Activated T-helper 17 cell treated with anti-CD3 and anti-CD28 coated beads, Interleukin-2, amount 50 U/mL, for 72 hours (primary cell): ENCODE results near the gene PHF11. TPM values are rescaled to one million over a fixed set of nuclear protein-coding genes. Genes with fewer than 3 reads are reported as not detected.
A peak's percentile ranks its signal among the peaks of the same experiment; 100 is the strongest.
"Not testable (repeated sequence)": the region's sequence is repeated elsewhere in the genome, so short reads cannot be mapped to it uniquely, and the experiment has no call there.

Experiments
- ATAC-seq: fragments of 150-1000 bp; cut with Tn5 transposase; replicated peaks from 2 replicates; pipeline ENCODE4 v1.10.0; 2021; ENCODE audit warnings: mild to moderate bottlenecking, moderate library complexity
- H3K27ac Mint-ChIP-seq: one replicate; pipeline ENCODE4 v1.8.0; 2022; ENCODE audit warnings: mixed read lengths
- H3K27me3 Mint-ChIP-seq: one replicate; pipeline ENCODE4 v1.8.0; 2022; ENCODE audit warnings: mixed read lengths
- H3K36me3 Mint-ChIP-seq: one replicate; pipeline ENCODE4 v1.8.0; 2022; ENCODE audit warnings: low read depth, mild to moderate bottlenecking, mixed read lengths
- H3K4me1 Mint-ChIP-seq: one replicate; pipeline ENCODE4 v1.8.0; 2022; ENCODE audit warnings: mixed read lengths
- H3K4me3 Mint-ChIP-seq: one replicate; pipeline ENCODE4 v1.8.0; 2022; ENCODE audit warnings: mild to moderate bottlenecking, mixed read lengths
- H3K9me3 Mint-ChIP-seq: one replicate; pipeline ENCODE4 v1.8.0; 2022; ENCODE audit warnings: mixed read lengths
- total RNA-seq, 2 donors: library from RNA; stranded (reverse); gene quantifications; one replicate each; pipeline ENCODE4 v1.2.3, GENCODE V29; 2022

The PHF11 gene
- total RNA-seq, 2 donors from 2014 or later, result 64.5 to 94.8 TPM

DNA sequence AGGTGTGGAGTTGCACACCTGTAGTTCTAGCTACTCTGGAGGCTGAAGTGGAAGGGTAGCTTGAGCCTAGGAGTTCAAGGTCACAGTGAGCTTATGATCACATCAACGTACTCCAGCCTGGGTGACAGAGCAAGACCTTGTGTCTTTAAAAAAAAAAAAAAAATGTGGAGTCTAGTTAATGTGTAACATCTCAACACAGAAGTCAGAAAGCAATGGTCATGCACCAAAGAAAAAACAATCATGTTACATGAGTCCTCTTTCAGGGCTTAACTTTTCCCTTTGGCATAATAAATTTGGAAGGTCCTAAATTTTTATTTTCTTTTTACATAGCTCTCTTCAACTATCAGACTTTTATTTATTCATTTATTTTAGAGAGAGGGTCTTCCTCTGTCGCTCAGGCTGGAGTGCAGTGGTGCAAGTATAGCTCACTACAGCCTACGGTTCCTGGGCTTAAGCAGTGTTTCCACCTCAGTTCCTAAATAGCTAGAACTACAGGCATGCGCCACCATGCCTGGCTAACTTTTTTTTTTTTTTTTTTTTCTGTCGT is 29.4 kb upstream of the PHF11 start:
- Mint-ChIP-seq H3K36me3 (peaks cover 100% of the 10 kb centered on the region), H3K4me3 (no peak overlapping the region), H3K9me3 (no peaks in the 10 kb centered on the region), H3K4me1 (no peaks in the 10 kb centered on the region), H3K27ac (no peak overlapping the region), H3K27me3 (no peaks in the 10 kb centered on the region)
- ATAC-seq, result no peak

DNA sequence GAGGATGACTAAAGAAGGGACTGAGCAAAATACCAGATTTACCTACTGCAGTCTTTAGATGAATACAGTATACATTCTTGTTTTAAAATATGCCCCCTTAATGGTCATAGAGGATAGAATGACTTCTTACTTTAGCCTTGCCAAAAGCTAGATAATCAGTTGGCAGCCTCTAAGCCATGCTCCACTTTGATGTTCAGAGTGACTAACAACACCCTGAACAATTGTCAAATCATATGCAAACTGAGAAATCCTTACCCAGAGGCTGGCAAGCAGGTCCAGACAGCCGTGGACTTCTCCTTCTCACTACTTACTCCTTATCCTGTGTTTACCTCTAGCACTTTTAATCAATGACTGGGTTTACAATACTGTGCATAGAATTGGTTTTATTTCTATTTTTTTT is 23.6 kb upstream of the PHF11 start:
- no peaks in the 10 kb centered on the region for H3K4me1 Mint-ChIP-seq
- no peaks in the 10 kb centered on the region for H3K9me3 Mint-ChIP-seq
- no peak overlapping the region for H3K27ac Mint-ChIP-seq
- H3K36me3 Mint-ChIP-seq, result peaks cover 92% of the 10 kb centered on the region
- no peaks in the 10 kb centered on the region for H3K27me3 Mint-ChIP-seq
- ATAC-seq, result peak; percentile 31
- H3K4me3 Mint-ChIP-seq, result no peak overlapping the region

DNA sequence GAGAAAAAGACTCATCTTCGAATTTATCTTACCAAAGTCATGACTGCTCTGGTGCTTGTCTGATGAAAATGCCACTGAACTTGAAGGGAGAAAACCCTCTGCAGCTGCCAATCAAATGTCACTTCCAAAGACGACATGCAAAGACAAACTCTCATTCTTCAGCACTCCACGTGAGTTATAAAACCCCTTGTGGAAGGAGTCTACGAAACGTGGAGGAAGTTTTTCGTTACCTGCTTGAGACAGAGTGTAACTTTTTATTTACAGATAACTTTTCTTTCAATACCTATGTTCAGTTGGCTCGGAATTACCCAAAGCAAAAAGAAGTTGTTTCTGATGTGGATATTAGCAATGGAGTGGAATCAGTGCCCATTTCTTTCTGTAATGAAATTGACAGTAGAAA is 19.2 kb upstream of the PHF11 start:
- Mint-ChIP-seq H3K9me3 (no peaks in the 10 kb centered on the region), H3K36me3 (peaks cover 92% of the 10 kb centered on the region), H3K27me3 (no peaks in the 10 kb centered on the region), H3K4me1 (no peaks in the 10 kb centered on the region), H3K4me3 (no peak overlapping the region), H3K27ac (no peak overlapping the region)
- no peak for ATAC-seq

DNA sequence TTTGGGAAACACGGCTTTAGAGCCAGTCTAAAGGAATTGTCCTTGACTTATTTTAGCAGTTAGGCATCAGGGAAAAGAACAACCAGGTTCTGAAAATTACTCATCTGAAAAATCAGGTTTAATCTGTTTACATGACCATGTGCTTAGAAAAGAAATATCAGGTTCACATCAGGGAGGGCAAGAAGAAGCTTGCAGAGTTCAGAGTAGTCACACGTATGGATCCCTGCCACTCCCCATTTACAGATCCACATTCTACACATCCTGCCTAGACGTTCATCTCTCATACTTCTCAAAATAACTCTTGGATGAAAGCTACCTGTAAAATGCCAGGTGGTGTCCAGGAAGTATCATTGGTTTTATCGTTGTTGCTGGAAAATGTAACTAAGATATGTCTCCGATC is 14.0 kb upstream of the PHF11 start:
- Mint-ChIP-seq H3K27ac (no peak overlapping the region), H3K27me3 (no peaks in the 10 kb centered on the region), H3K9me3 (no peaks in the 10 kb centered on the region), H3K4me3 (no peak overlapping the region), H3K36me3 (peaks cover 95% of the 10 kb centered on the region), H3K4me1 (no peaks in the 10 kb centered on the region)
- ATAC-seq, result no peak

DNA sequence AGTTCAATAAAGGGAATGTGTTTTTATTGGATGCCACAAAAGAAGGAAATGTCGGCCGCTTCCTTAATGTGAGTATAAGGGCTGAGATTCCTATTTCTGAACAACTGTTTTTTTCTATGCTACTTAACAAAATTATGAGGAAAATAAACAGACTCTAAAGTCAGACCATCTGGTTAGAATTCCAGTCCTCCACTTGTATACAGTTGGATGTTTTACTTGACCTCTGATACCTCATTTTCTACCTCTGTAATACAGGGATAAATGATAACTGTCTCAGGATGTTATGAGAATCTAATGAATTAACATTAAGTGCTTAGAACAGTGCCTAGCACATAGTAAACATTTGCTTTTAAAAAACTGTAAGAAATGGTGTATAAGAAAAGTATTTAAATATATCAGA is 7.2 kb upstream of the PHF11 start:
- no peak overlapping the region for H3K27ac Mint-ChIP-seq
- H3K9me3 Mint-ChIP-seq, result no peaks in the 10 kb centered on the region
- no peak for ATAC-seq
- peaks cover 59% of the 10 kb centered on the region for H3K36me3 Mint-ChIP-seq
- H3K4me3 Mint-ChIP-seq, result no peak overlapping the region
- H3K4me1 Mint-ChIP-seq, result no peaks in the 10 kb centered on the region
- no peaks in the 10 kb centered on the region for H3K27me3 Mint-ChIP-seq

DNA sequence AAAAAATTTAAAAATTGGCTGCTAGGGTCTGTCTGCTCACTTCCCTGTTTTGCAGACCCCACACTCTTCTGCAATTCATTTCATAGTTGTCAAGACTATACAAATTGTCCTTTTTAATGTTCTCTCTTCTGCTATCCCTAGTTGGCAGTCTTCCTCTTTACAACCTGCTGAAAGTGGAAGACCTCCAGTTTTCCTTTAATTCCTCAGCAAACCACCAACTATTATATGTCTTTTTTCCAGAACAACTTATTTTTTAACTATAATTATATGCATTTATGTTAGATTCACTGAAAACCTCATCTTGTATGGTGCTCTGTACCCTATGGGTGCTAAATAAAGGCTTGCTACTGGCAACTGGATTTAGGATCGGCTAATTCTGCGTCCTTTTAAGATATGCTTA is 1.1 kb upstream of the PHF11 start:
- H3K36me3 Mint-ChIP-seq, result peaks cover 45% of the 10 kb centered on the region
- H3K4me1 Mint-ChIP-seq, result peaks cover 31% of the 10 kb centered on the region
- H3K27ac Mint-ChIP-seq, result peak overlapping the region; percentile 93
- peaks cover 9% of the 10 kb centered on the region for H3K9me3 Mint-ChIP-seq
- no peak for ATAC-seq
- H3K27me3 Mint-ChIP-seq, result no peaks in the 10 kb centered on the region
- peak overlapping the region; percentile 93 for H3K4me3 Mint-ChIP-seq

DNA sequence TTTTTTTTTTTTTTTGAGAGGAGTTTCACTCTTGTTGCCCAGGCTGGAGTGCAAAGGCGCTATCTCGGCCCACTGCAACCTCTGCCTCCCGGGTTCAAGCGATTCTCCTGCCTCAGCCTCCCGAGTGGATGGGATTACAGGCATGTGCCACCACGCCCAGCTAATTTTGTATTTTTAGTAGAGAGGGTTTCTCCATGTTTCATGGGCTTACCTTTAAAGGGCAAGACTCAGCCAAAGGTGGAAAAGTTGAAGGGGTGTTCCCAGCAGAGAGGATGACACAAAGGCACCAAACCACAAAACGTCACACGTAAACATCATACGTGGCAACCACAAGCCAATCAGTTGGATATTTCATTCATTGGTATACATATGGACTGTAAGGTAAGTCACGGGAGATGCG is 1.1 kb downstream of the PHF11 start:
- peak overlapping the region; percentile 93 for H3K27ac Mint-ChIP-seq
- H3K27me3 Mint-ChIP-seq, H3K9me3 Mint-ChIP-seq: not testable (repeated sequence)
- ATAC-seq, result peak; percentile 38
- H3K4me3 Mint-ChIP-seq, result peak overlapping the region; percentile 93
- H3K4me1 Mint-ChIP-seq, result peaks cover 41% of the 10 kb centered on the region
- H3K36me3 Mint-ChIP-seq, result peaks cover 61% of the 10 kb centered on the region

DNA sequence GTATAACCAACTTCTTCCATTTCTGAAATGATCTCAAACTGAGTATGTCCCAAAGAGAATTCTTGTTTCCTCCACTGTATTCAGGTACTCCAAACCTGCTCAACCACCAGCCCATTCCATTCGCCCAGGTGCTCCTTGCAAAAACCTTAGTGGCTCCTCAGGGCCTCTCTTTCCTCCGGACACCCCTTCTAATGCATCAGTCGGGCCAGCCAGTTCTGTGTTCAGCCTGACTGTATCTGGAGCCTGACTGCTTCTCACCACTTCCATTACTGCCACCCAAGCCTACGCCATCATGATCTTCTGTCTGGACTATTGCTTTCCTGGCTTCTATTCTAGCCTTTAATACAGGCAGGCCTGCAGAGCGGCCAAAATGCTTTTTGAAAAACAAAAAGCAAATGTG is 1.5 kb downstream of the PHF11 start:
- H3K36me3 Mint-ChIP-seq, result peaks cover 58% of the 10 kb centered on the region
- H3K27ac Mint-ChIP-seq, result peak overlapping the region; percentile 93
- ATAC-seq, result no peak
- H3K9me3 Mint-ChIP-seq, result peaks cover 9% of the 10 kb centered on the region
- H3K4me1 Mint-ChIP-seq, result peaks cover 41% of the 10 kb centered on the region
- H3K27me3 Mint-ChIP-seq, result no peaks in the 10 kb centered on the region
- H3K4me3 Mint-ChIP-seq, result peak overlapping the region; percentile 93

DNA sequence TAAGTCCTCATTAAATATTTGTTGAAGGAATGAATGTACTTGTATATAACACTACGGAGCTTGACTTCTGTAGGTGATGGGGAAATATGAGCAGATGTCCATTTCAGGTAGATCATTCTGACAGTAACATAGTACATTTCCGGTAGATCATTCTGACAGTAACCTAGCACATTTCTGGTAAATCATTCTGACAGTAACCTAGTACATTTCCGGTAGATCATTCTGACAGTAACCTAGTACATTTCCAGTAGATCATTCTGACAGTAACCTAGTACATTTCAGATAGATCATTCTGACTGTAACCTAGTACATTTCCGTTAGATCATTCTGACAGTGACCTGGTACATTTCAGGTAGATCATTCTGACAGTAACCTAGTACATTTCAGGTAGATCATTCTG is 2.5 kb downstream of the PHF11 start:
- Mint-ChIP-seq H3K27ac (peak overlapping the region; percentile 93), H3K4me3 (peak overlapping the region; percentile 93), H3K4me1 (peaks cover 44% of the 10 kb centered on the region), H3K27me3 (no peaks in the 10 kb centered on the region), H3K36me3 (peaks cover 65% of the 10 kb centered on the region), H3K9me3 (peaks cover 9% of the 10 kb centered on the region)
- ATAC-seq, result no peak

DNA sequence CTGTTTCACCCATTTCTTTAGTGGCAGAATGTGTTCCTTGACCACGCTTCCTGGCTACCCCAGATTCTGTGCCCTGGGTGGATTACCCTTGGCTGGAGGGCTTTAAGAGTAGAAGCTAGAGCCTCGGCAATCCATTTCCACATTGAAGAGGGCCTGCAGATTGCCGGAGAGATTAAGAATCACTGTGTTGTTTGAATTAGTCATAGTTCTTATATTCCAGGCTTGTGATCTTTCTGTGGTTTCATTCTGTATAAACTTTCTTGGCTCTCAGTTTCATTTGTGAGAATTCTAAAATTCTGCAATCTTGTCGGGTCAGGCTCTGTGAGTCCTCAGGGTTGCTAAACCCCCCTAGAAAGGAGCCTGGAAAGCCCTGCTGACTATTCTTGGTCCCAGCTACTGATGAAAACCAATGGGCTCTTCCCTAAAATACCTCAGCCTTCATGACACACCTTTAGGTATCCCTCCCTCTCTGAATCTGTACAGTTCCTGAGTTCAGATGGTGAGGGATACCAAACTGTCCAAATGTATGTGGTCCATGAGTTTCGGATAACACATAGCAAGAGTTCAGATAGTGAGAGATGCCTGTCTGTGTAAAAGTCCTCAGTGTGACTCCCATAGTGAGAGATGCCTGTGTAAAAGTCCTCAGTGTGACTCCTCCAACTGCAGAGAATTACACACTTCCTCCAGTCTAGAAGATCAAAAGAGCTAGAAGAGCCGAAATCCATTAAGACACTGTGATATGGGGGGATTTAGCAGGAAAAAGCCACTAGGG is 4.3 kb downstream of the PHF11 start:
- peaks cover 48% of the 10 kb centered on the region for H3K4me1 Mint-ChIP-seq
- peak; percentile 8 for ATAC-seq
- peak overlapping the region; percentile 93 for H3K27ac Mint-ChIP-seq
- peaks cover 78% of the 10 kb centered on the region for H3K36me3 Mint-ChIP-seq
- peak overlapping the region; percentile 93 for H3K4me3 Mint-ChIP-seq
- peaks cover 9% of the 10 kb centered on the region for H3K9me3 Mint-ChIP-seq
- H3K27me3 Mint-ChIP-seq, result no peaks in the 10 kb centered on the region

DNA sequence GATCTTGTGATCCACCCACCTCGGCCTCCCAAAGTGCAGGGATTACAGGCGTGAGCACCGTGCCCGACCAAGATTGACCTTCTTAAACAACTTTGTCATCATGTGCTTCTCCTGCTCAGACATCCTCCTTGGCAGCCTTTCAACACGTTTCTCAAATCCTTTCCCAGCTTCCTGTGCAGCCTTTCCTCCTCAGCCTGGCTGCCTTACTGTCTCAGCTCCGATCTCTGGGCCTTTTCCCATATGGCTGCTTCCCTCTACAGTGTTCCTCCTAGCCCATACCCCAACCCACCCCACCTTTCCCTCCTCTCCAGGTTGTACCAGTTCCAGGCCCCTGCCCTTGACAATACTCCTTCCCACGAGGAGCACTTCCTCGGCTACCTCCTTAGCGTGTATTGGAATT is 7.2 kb downstream of the PHF11 start:
- peaks cover 36% of the 10 kb centered on the region for H3K4me1 Mint-ChIP-seq
- H3K27me3 Mint-ChIP-seq, result no peaks in the 10 kb centered on the region
- H3K4me3 Mint-ChIP-seq, result no peak overlapping the region
- H3K27ac Mint-ChIP-seq, result no peak overlapping the region
- H3K36me3 Mint-ChIP-seq, result peaks cover 84% of the 10 kb centered on the region
- H3K9me3 Mint-ChIP-seq, result peaks cover under 1% of the 10 kb centered on the region
- ATAC-seq, result no peak

DNA sequence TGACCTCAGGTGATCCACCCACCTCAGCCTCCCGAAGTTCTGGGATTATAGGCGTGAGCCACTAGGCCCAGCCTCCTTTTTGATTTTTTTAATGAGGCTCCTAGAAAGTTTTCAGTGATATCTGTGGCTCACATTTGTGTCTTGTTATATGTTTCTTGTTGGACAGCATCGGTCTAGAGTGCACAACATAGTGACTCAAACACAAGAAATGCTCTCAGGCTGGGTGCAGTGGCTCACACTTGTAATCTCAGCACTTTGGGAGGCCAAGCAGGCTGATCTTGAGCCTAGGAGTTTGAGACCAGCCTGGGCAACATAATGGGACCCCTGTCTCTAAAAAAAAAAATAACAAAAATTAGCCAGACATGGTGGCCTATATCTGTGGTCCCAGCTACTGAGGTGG is 8.2 kb downstream of the PHF11 start:
- Mint-ChIP-seq H3K9me3 (no peaks in the 10 kb centered on the region), H3K4me1 (peaks cover 27% of the 10 kb centered on the region), H3K4me3 (no peak overlapping the region), H3K36me3 (peaks cover 75% of the 10 kb centered on the region), H3K27ac (no peak overlapping the region), H3K27me3 (no peaks in the 10 kb centered on the region)
- no peak for ATAC-seq

DNA sequence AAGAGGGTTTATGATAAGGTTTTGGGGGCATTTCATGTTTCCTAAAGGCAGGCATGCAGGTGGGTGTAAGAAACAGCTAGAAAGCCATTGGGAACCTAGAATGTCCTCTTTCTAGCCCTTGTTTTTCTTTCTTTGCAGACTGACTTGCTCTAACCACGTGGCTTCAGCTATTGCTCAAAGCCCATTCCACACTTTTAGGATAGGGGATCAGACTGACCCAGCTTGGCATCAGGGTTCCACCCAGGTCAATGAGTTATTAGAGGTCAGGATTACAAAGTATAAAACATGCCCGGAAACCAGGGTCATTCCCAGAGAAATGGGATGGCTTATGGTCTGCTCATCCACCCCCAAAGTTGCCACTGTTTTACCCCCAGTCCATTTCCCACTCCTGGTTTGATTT is 16.8 kb downstream of the PHF11 start:
- Mint-ChIP-seq H3K27me3 (no peaks in the 10 kb centered on the region), H3K4me1 (peaks cover 4% of the 10 kb centered on the region), H3K9me3 (no peaks in the 10 kb centered on the region), H3K36me3 (peaks cover 89% of the 10 kb centered on the region), H3K27ac (no peak overlapping the region), H3K4me3 (no peak overlapping the region)
- no peak for ATAC-seq

DNA sequence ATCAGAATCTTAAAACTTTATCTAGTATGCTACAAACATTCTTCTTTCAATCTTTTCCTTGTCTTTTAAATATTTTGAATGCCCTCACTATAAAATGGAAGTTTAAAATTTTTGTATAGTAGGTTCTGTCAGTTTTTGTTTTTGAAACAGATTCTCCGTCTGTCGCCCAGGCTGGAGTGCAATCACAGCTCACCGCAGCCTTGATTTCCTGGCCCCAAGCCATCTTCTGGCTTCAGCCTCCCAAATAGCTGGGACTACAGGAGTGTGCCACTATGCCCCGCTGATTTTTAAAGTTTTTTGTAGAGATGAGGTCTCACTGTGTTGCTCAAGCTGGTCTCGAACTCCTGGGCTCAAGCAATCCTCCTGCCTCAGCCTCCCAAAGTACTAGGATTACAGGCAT is 20.7 kb downstream of the PHF11 start:
- no peak for ATAC-seq
- peak overlapping the region; percentile 18 for H3K27ac Mint-ChIP-seq
- no peak overlapping the region for H3K4me3 Mint-ChIP-seq
- no peaks in the 10 kb centered on the region for H3K9me3 Mint-ChIP-seq
- peaks cover 96% of the 10 kb centered on the region for H3K36me3 Mint-ChIP-seq
- H3K27me3 Mint-ChIP-seq, result no peaks in the 10 kb centered on the region
- no peaks in the 10 kb centered on the region for H3K4me1 Mint-ChIP-seq

DNA sequence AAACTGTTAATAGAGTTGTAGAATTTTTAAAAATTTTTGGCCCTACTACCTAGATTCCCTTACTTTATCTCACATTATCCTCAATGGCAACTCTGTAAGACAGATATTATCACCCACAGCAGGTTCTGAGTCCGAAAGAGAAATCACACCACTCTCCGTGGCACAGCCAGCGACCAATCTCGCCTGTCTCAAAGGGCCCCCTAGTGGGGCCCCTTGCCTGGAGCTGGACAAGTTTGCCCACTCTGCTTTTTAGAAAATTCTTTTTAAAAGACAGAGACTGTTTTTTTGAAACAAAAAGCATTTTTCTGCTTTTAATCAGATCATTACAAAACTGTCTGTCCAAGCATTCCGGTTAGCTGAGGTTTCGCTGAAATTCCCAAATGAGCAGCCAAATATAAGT is 21.7 kb downstream of the PHF11 start:
- Mint-ChIP-seq H3K9me3 (no peaks in the 10 kb centered on the region), H3K27me3 (no peaks in the 10 kb centered on the region), H3K27ac (peak overlapping the region; percentile 18), H3K36me3 (peaks cover 95% of the 10 kb centered on the region), H3K4me3 (no peak overlapping the region), H3K4me1 (no peaks in the 10 kb centered on the region)
- no peak for ATAC-seq
